MM.1S (cell line): ENCODE data around the gene SDCBP2.

Experiments used
- DNase-seq: peaks from one replicate; pipeline ENCODE4 v3.0.0-alpha.2; 2015
- H2AFZ ChIP-seq: fragments of 300-600 bp; sonication (generic); 2 replicates; pipeline ENCODE4 v1.6.0; 2016; ENCODE audit warnings: antibody characterized with exemption, low read length
- H3F3A ChIP-seq: fragments of 300-600 bp; sonication (generic); 2 replicates; pipeline ENCODE4 v1.6.1; 2016; ENCODE audit warnings: mild to moderate bottlenecking, antibody characterized with exemption, low read length, moderate library complexity, mixed read lengths; ENCODE audit not compliant: insufficient read depth
- H3K27ac ChIP-seq: fragments of 300-600 bp; sonication (generic); 2 replicates; pipeline ENCODE4 v1.5.1; 2016; ENCODE audit warnings: mild to moderate bottlenecking, low read length
- H3K27me3 ChIP-seq: fragments of 300-600 bp; sonication (generic); replicated peaks from 2 replicates; pipeline ENCODE4 v1.6.0; 2016; ENCODE audit warnings: low read length; ENCODE audit not compliant: insufficient read depth
- H3K36me3 ChIP-seq: fragments of 300-600 bp; sonication (generic); replicated peaks from 2 replicates; pipeline ENCODE4 v1.6.1; 2016; ENCODE audit warnings: mild to moderate bottlenecking, low read length, mixed read lengths; ENCODE audit not compliant: insufficient read depth
- H3K4me1 ChIP-seq: fragments of 300-600 bp; sonication (generic); 2 replicates; pipeline ENCODE4 v1.6.1; 2016; ENCODE audit warnings: low read length, mixed read lengths
- H3K4me2 ChIP-seq: fragments of 300-600 bp; sonication (generic); 2 replicates; pipeline ENCODE4 v1.6.0; 2016; ENCODE audit warnings: low read depth, low read length
- H3K4me3 ChIP-seq: fragments of 300-600 bp; sonication (generic); 2 replicates; pipeline ENCODE4 v1.5.1; 2016; ENCODE audit warnings: low read length, mixed read lengths
- H3K79me2 ChIP-seq: fragments of 300-600 bp; sonication (generic); 2 replicates; pipeline ENCODE4 v1.6.1; 2016; ENCODE audit warnings: mixed run types, low read length, mixed read lengths
- H3K9ac ChIP-seq: fragments of 300-600 bp; sonication (generic); 2 replicates; pipeline ENCODE4 v1.6.1; 2016; ENCODE audit warnings: low read length, mixed read lengths
- H3K9me2 ChIP-seq: fragments of 300-600 bp; sonication (generic); replicated peaks from 2 replicates; pipeline ENCODE4 v1.6.1; 2016; ENCODE audit warnings: mild to moderate bottlenecking, low read length, mixed read lengths; ENCODE audit not compliant: insufficient read depth
- H3K9me3 ChIP-seq: fragments of 300-600 bp; sonication (generic); replicated peaks from 2 replicates; pipeline ENCODE4 v1.6.1; 2016; ENCODE audit warnings: mild to moderate bottlenecking, low read length, mixed read lengths; ENCODE audit not compliant: insufficient read depth
- H4K20me1 ChIP-seq: fragments of 300-600 bp; sonication (generic); 2 replicates; pipeline ENCODE4 v1.6.1; 2016; ENCODE audit warnings: mild to moderate bottlenecking, low read length, moderate library complexity, mixed read lengths; ENCODE audit not compliant: insufficient read depth
- CTCF ChIP-seq: fragments of 300-600 bp; sonication (generic); IDR thresholded peaks from 2 replicates; pipeline ENCODE4 v1.5.1; 2016; ENCODE audit warnings: antibody characterized with exemption, low read length, mixed read lengths
- EZH2 ChIP-seq: fragments of 300-600 bp; sonication (generic); optimal IDR thresholded peaks from 2 replicates; pipeline ENCODE3; 2017; ENCODE audit warnings: low read depth, mild to moderate bottlenecking, antibody characterized with exemption, low read length, mixed read lengths
- EZH2phosphoT487 ChIP-seq: fragments of 300-600 bp; sonication (generic); IDR thresholded peaks from 2 replicates; pipeline ENCODE4 v1.6.1; 2018; ENCODE audit warnings: antibody characterized with exemption, low read length

SDCBP2 gene

GRCh38 chr20:1373036-1373435 is 44.1 kb upstream of the SDCBP2 start:
- H3K9ac ChIP-seq, result no peak overlapping the region
- no peaks in the 10 kb centered on the region for H3K9me2 ChIP-seq
- no peaks in the 10 kb centered on the region for H3K27me3 ChIP-seq
- no peak overlapping the region for H3K27ac ChIP-seq
- H4K20me1 ChIP-seq, result peaks cover 17% of the 10 kb centered on the region
- H3K9me3 ChIP-seq, result no peaks in the 10 kb centered on the region
- H3K4me3 ChIP-seq, result no peak overlapping the region
- H2AFZ ChIP-seq, result no peak overlapping the region
- H3K79me2 ChIP-seq, result peaks cover 47% of the 10 kb centered on the region
- H3K4me2 ChIP-seq, result no peak overlapping the region
- H3K4me1 ChIP-seq, result no peaks in the 10 kb centered on the region
- H3F3A ChIP-seq, result no peaks in the 10 kb centered on the region
- no peak for TF ChIP-seq EZH2phosphoT487
- TF ChIP-seq EZH2, result no peak
- TF ChIP-seq CTCF, result no peak
- no peak for DNase-seq
- no peaks in the 10 kb centered on the region for H3K36me3 ChIP-seq

- Histone ChIP-seq H3K4me3 (no peak overlapping the region), H3K27me3 (no peaks in the 10 kb centered on the region), H3K9me3 (no peaks in the 10 kb centered on the region), H4K20me1 (peaks cover 8% of the 10 kb centered on the region; the same call in 1 of the 2 replicates), H3K79me2 (peaks cover 40% of the 10 kb centered on the region), H3K9me2 (no peaks in the 10 kb centered on the region), H3K4me2 (no peak overlapping the region), H3K9ac (no peak overlapping the region), H3K4me1 (no peaks in the 10 kb centered on the region), H3K27ac (no peak overlapping the region), H3K36me3 (no peaks in the 10 kb centered on the region), H3F3A (no peaks in the 10 kb centered on the region), H2AFZ (no peak overlapping the region)
- TF ChIP-seq CTCF, result no peak
- TF ChIP-seq EZH2, result no peak
- no peak for TF ChIP-seq EZH2phosphoT487
- DNase-seq, result no peak
Measured at GRCh38 chr20:1371830-1372539, 43.0 kb upstream of the SDCBP2 start.

- Histone ChIP-seq H3K79me2 (peaks cover 34% of the 10 kb centered on the region), H3K9ac (no peak overlapping the region), H3K27ac (no peak overlapping the region), H3K9me2 (no peaks in the 10 kb centered on the region), H2AFZ (no peak overlapping the region), H3K9me3 (no peaks in the 10 kb centered on the region), H3K4me1 (no peaks in the 10 kb centered on the region), H3K36me3 (no peaks in the 10 kb centered on the region), H3K27me3 (no peaks in the 10 kb centered on the region), H3F3A (no peaks in the 10 kb centered on the region), H3K4me3 (no peak overlapping the region), H3K4me2 (no peak overlapping the region), H4K20me1 (peaks cover 7% of the 10 kb centered on the region; the same call in 1 of the 2 replicates)
- DNase-seq, result no peak
- TF ChIP-seq EZH2phosphoT487 (no peak), EZH2 (no peak), CTCF (no peak)
Measured at GRCh38 chr20:1371202-1371782, 42.4 kb upstream of the SDCBP2 start.
